ENCODE data around the gene STPG3.
"Not testable (repeated sequence)": the region's sequence is repeated elsewhere in the genome, so short reads cannot be mapped to it uniquely, and the experiment has no call there.

The STPG3 gene

DNA sequence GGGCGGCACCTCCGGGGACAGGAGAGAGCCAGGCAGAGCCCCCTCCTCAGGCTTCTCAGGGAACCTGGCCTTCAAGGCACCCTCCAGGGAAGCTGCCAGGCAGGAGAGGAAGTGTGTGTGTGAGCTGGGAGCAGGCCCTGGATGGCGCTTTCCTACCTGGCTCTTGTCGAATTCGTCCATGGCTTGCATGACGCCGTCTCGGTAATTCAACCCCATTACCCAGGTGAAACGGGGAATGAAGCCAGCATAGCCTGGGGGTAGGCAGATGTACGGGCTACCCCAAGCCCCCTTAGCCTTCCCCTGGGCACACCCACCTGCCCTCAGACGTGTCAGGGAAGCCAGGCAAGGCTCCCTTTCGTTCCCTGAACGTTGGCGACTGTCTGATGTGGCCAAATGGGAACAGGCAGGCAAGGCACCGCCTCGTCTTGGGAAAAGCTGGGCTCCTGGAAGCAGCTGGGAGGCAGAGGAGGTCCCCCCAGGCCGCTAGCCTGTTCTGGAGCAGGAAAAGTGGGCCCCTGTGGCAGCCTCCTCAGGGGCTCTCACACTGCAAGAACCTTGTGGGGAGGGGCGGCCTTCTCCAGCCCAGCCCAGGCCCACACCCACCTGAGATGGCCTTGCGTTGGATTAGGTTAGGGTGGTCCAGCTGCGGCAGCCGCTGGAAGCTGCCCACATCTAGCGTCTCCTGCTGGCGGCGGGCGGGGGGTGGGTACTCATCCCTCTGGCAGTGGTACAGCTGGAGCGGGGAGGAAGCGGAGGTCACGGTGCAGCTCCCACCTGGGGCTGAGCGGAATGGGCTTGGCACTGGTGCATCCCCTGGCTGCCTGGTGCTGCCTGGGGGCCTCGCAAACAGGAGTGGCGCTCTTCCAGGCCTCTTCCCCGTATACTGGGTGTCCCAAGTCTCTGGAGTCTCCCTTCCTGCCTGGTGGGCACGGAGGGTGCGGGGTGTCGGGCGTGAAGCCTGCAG lies 6.3 kb upstream of the STPG3 start:
- DNase-seq (ENCODE audit: low read depth in 2 of 2) = no peak

DNA sequence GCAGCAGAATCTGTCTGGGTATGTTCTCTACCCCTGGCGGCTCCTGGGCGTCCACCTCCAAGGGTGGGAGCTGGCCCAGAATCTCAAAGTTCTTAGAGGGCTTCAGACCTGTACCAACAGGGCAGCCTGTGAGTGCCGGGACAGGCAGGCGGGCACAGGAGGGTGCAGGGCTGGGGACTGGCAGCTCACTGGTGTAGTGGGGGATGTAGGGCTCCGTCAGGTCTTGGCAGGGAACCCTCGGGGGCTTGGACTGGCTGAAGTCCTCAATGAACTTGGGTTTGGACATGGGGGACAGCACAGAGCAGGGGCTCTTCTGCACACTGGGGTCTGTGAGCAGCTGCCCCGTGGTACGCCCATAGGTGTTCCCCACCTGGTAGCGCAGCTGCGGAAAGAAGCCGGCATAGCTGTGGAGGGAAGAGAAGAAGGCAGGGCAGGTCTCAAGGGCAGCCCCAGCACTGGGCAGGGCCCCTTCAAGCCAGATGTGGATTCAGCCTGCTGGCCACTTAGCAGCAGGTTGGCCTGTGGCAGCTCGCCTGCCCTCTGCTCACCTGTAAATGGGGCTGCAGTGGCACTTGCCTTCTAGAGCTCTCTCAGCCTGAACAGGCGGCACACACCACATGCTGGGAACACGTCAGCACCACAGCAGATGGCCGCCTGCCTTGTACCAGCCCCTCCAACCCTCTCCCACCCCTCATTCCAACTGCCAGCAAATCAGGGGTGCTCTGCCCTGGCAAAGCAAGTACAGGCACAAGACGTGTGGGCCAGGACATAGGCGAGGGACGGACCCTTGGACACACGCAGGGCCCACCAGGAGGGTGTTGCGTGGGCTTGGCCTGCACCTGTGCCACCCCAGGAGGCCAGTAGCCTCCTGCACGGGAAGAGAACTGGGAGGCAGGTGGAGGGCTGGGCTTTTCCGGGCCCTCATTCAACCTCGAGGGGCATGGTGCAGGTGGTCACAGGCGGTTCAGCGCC lies 5.3 kb upstream of the STPG3 start:
- DNase-seq (ENCODE audit: low read depth in 2 of 2) = no peak

DNA sequence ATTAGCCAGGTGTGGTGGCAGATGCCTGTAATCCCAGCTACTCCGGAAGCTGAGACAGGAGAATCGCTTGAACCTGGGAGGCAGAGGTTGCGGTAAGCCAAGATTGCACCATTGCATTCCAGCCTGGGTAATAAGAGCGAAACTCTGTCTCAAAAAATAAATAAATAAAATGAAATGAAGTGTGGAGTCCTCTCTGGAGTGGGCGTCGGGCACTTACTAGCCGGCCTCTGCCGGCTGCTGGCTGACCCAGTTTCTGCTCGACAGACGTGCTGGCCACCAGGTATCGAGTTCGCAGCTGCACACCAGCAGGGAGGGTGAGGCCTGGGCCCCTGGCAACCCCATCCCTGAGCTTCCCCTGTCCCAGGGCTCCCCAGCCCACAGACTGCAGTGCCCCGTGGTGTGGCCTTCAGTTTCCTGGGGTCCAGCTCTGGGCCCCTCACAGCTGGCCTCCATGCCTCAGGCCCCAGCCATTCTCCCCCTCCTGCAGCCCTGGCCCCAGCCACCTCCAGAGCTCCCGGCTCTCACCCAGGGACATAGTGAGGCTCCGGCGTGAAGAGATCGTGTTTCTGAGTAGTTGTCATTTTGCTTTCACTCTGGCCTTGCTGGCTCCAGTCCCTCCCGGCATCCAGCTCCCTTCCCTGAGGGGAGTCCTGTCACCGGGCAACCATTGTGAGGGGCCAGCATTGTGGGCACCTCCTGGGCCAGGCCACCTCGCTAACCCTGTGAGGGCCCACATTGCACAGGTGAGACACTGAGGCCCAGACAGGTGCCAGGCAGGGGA lies 3.8 kb upstream of the STPG3 start:
- DNase-seq (ENCODE audit: low read depth in 2 of 2) = no peak

GRCh38 chr9:137247916-137248175 lies 3.2 kb upstream of the STPG3 start:
- no peak for DNase-seq (ENCODE audit: low read depth in 2 of 2)

- DNase-seq (ENCODE audit: low read depth in 2 of 2) = no peak
Measured at GRCh38 chr9:137250329-137251193, 525 bp upstream of the STPG3 start.

GRCh38 chr9:137251490-137252268 lies 593 bp downstream of the STPG3 start:
- no peak for DNase-seq (ENCODE audit: low read depth in 2 of 2)

GRCh38 chr9:137252555-137253506 lies 1.7 kb downstream of the STPG3 start:
- DNase-seq (ENCODE audit: low read depth in 2 of 2) = no peak

DNA sequence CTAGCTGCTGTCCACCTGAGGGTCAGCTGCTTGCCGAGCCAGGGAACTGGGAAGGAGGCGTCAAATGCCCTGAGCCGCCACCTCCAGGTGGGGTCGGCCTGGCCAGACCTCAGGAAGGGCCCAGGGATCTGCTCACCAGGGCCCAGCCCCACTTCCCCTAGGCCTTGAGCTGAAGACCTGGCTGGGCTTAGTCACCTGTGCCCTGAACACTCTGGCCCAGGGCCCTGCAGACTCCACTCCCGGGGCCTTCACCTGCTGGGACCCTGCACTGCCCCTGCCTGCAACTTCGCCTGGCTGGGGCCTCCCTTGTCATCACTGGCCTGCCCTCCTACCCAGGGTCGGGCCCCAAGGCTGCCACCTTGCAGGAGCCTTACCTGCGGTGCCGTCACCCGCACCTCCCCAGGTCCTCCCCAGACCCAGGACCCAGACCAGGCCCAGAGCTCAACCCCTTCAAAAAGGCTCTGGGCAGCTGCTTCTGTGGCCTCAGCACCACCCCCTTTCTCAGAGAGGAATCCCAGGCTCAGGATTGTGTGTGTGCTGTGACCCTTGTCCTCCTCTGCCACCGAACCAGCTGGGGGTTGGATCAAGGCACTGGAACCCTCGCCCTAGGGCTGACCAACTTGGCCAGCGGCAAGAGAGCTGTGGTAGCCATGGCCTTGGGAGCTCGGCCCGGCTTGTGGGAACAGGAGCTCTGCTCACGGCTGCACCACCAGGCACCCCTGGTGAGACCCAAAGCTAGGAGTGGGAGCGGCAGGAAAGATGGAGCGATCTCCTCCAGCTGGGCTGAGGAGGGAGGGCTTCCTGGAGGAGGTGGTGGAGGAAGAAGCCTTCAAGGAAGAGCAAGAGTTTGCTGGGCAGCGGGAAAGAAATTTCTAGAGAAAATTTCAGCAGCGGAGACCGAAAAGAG lies 2.9 kb downstream of the STPG3 start:
- DNase-seq (ENCODE audit: low read depth in 2 of 2) = no peak

DNA sequence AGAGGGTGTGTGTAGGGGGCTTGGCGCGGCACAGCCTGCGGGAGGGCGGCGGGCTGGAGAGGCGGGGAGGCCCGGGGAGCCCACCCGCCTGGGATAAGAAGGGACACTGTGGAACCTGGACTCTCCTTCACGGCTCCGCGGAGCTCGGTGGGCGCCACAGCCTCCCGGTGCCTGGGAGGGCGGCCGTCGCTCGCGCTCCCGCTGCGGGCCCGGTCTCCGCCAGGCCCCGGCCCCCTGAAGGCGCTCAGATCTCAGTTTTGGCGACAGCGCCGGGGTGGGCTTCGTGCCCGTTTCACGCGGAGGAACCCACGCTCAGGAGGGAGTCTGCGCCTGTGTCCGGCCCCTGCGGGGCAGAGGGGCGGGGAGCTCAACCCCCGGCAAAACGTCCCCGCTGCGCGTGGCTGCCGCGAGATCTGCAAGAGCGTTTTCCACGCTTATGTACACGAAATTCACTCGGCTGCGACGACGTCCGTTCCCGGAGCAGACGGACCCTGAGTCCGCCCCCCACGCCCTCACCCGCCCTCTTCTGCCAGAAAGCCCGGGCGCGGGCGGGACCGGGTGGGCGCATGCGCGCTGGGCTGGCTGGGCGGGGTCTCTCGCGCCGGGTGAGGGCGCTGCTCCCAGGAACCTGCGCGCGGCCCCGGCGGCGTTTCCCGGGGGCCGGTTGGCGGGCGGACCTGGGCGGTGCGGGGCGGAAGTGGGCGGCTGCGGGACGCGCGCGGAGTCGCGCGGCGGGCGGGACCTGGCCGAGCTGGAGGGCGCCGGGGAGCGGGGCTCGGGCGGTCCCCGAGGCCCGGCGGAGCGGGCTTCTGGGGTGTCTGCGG lies 3.8 kb downstream of the STPG3 start, which contains the start of gene NELFB:
TSS of gene NELFB (plus strand) at position 704 of the 824 bp plus-strand sequence.
- DNase-seq (ENCODE audit: low read depth in 2 of 2) = peak; percentile 98 to 99

DNA sequence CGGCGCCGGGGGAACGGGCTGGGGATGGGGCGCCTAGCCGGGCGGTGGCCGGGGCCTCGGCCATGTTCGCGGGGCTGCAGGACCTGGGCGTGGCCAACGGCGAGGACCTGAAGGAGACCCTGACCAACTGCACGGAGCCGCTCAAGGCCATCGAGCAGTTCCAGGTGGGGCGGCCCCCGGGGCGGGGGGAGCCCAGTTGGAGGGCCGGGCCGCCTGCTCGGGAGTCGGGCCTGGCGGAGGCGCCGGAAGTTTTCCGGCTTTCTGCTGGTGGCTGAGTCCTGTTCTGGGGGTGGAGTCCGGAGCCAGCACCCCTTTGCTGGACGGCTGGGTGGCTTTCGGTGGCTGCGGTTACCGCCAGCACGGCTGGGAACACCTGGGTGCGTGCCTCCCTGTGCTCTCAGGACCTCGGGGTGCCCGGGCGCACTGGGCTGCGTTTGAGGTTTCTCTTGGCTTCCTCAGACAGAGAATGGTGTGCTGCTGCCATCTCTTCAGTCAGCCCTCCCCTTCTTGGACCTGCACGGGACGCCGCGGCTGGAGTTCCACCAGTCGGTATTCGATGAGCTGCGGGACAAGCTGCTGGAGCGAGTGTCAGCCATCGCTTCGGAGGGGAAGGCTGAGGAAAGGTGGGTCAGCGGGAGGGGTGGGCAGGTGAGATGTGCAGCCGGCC lies 4.5 kb downstream of the STPG3 start:
- DNase-seq (ENCODE audit: low read depth in 2 of 2) = no peak

- DNase-seq (ENCODE audit: low read depth in 2 of 2) = no peak
Measured at GRCh38 chr9:137256362-137256761, 5.3 kb downstream of the STPG3 start.

- no peak for DNase-seq (ENCODE audit: low read depth in 2 of 2)
Measured at GRCh38 chr9:137256856-137257255, 5.8 kb downstream of the STPG3 start.

DNA sequence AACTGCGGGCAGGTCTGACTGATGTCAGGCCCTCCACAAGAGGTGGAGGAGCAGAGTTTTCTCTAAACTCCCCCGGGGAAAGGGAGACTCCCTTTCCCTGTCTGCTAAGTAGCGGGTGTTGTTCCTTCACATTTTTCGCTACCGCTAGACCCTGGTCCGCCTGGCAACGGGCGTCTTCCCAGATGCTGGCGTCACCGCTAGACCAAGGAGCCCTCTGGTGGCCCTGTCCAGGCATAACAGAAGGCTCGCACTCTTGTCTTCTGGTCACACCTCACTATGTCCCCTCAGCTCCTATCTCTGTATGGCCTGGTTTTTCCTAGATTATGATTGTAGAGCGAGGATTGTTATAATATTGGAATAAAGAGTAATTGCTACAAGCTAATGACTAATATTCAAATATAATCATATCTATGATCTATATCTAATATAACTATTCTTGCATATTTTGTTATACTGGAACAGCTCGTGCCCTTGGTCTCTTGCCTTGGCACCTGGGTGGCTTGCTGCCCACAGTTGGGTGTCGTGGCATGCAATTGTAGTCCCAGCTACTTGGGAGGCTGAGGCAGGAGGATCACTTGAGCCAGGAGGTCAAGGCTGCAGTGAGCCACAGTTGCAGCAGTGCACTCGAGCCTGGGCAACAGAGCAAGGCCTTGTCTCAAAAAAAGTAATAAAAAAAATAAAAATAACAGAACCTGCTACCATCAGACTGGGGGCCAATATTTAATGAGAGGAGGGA lies 11.3 kb downstream of the STPG3 start:
- DNase-seq (ENCODE audit: low read depth in 2 of 2) = not testable (repeated sequence)

DNA sequence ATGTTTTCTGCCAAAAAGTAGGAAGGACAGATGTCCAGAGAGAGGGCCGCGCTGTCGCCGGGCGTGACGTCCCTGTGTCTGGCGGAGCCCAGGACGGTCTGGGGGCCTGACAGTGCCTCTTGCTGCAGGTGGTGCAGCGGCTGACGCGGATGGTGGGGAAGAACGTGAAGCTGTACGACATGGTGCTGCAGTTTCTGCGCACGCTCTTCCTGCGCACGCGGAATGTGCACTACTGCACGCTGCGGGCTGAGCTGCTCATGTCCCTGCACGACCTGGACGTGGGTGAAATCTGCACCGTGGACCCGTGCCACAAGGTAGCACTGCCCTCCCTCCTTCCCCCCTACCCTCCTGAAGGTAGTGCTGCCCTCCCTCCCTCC lies 11.8 kb downstream of the STPG3 start:
- no peak for DNase-seq (ENCODE audit: low read depth in 2 of 2)

DNA sequence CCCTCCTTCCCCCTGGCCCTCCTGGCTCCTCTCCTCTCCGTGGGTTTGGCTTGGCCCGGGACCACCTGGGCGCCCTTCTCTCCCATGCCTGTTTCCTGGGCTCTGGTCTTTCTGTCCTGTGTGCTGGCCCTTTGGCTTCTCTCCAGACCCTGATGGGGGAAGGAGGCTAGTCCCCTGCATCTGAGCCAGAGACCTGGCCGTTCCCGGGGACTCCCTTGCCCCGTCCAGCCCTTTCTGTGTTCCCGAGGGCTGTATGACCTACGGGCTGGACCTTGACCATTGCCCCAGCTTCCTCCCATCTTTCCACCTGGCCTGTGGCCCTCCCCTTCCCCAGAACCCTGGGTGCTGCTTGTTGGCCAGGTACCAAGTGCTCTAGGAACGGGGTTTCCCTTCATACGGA lies 12.4 kb downstream of the STPG3 start:
- DNase-seq (ENCODE audit: low read depth in 2 of 2) = no peak

DNA sequence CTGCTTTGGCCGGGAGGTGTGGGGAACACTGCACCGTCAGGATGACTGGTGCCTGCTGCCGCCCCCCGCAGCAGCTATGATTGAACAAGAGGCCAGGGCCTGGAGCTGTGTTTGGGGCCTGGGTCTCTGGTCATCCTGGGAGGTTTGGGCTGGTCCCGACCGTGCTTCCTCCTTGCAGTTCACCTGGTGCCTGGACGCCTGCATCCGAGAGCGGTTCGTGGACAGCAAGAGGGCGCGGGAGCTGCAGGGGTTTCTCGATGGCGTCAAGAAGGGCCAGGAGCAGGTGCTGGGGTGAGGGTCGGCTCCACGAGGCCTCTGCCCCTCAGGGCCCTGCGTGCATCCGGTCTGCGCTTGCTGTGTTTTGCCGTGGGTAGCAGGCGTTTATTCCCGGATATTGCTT lies 13.0 kb downstream of the STPG3 start:
- DNase-seq (ENCODE audit: low read depth in 2 of 2) = no peak

All from stimulated activated CD4-positive, alpha-beta T cell treated with anti-CD3 and anti-CD28 coated beads, Interleukin-1b, Interleukin-23, amount 100 ng/mL, for 4 hours (primary cell).